Stimulated activated CD8-positive, alpha-beta memory T cell treated with anti-CD3 and anti-CD28 coated beads, Interleukin-4, amount 100 ng/mL, for 24 hours (primary cell): ENCODE data around the gene TBC1D23.
"Not testable (repeated sequence)": the region's sequence is repeated elsewhere in the genome, so short reads cannot be mapped to it uniquely, and the experiment has no call there.

Experiments used
- DNase-seq: peaks from one replicate; pipeline ENCODE4 v3.0.0-alpha.2; 2020; ENCODE audit warnings: low read depth

The TBC1D23 gene

DNA sequence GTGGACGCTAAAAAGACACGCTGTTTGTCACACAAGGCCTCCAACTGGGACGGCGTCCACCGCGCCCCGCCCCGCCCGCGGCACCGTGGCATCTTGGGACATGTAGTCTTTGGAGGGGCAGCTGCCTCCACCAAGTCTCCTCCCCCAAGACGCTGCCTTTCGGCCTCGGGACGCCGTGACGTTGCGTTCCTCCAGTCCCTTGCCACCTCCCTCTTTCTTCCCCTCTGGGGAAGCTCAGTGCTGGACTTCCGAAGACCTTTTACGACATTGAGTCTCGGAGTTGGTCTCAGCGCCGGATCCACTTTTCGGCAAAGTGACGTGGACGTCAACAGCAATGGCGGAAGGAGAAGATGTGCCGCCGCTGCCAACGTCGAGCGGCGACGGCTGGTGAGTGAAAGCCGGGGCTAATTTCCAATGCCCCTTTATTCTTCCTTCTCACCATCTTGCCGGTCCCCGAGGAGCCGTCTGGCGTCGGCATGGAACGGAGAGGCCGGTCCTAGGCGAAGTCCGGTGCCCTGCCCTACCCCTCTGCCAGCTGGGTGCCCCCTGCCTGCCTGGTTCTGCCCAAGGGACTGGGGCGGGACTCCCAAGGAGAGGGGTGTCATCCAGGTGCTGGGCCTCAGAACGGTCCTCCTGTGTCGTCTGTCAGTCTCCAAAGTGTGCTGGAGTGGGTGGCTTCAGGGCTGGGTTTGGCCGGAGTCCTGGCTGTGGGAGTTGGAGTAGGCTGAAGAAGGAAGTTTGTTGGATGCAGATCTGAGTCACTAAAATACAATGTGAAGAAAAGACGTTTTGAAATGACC is at the start of gene TBC1D23:
Gene TBC1D23 (plus strand): TSS at position 308 of the 800 bp plus-strand sequence. CDS start 27 bp downstream, at position 335.
- peak; percentile 95 for DNase-seq

GRCh38 chr3:100213891-100214573 is 46.8 kb upstream of the TBC1D23 start:
- DNase-seq, result no peak

DNA sequence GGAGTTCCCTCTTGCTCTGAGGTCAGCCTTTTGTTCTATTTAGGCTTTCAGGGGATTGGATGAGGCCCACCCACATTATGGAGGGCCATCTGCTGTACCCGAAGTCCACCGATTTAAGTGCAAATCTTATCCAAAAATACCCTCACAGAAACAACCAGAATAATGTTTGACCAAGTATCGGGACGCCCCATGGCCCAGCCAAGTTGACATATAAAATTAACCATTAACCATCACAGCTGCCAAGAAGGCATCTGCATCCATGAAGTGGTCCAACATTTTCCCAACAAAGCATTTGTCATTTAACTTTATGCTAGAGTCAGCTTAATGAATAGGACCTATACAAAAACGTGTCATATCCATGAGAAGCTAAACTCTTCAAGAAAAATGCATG is 46.2 kb upstream of the TBC1D23 start:
- no peak for DNase-seq

DNA sequence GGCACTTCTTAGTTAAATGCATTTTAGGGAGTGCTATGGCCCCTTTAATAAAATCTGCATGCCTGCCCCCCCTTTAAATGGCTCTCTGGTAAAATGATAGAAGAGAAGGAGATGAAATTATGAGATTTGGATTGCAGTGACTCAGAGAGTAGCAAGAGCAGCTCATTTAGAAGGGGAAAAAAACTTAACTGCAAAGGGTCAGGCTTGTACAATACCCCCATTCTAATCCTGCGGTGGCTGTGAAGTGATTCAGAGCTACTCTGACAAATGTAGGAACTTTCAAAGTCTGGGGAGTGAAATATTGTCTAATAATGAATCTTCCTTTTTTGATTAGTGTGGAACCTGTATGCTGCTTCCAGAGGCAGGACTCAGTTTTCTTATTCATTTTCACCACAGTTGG is 44.1 kb upstream of the TBC1D23 start:
- no peak for DNase-seq

- no peak for DNase-seq
These were observed 39.6 kb upstream of the TBC1D23 start for GRCh38 chr3:100221159-100221558.

- DNase-seq, result no peak
These were observed 35.6 kb upstream of the TBC1D23 start for GRCh38 chr3:100225193-100225592.

DNA sequence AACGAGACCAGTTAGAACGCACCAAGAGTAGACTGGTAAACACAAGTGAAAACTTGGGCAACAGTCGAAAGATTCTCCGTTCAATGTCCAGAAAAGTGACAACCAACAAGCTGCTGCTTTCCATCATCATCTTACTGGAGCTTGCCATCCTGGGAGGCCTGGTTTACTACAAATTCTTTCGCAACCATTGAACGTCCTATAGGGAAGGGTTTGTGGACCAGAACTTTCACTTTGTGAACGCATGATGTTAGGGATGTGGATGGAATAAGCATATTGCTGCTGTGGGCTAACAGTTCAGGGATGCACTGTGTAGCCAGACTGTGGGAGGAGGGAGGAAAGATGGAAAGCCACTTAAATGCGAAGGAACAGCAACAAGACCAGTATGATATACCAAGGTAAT is 34.9 kb upstream of the TBC1D23 start:
- no peak for DNase-seq

DNA sequence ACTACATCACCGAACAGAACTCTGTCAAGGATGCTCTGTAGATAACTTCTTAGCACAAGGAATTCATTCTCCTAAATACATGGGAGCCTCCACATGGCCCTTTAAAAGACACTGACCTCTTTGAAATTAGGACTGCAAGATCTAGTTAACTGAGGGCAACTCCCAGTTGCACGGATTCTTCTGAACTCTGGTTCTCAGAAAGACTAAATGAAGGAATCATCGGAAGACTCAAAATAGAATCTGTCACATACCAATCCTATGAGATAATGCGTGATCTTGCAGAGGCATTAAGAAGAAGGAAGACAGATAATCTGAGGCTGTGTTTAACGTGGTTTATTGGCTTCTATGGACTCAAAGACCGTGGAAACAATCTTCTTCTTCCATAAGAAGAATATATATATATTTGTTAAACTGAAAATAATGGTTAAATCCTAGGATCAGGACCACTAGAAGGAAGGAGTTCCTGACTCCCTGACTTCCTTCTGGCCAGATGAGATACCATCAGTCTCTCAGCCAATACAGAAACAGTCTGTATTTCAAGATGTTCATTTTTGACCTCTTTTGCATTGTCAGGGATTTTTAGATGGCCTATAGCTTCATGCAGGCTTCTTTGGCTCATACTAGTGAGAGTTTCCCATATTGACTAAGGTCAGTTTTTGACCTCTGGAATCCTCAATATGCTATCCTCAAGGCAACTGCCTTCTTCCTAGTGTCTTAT is 33.9 kb upstream of the TBC1D23 start:
- no peak for DNase-seq

DNA sequence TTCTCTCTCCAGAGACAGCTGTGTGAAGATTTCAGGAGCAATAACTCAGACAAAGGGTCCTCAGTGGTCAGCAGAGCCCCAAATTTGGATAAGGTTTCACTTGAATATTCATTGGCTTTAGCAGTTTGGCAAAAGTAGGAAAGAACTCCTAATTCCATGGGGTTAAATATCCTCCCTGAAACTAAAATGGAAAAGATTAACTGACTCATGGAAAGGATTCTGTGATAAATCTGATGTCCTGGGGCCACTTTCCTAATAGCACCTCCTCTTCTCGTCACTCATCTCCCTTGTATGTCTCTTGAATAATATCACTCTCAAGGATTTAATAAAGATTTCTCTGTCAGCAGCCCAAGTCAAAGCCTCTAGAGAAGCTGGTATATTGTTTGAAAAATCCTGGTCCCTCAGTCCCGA is 33.3 kb upstream of the TBC1D23 start:
- no peak for DNase-seq

DNA sequence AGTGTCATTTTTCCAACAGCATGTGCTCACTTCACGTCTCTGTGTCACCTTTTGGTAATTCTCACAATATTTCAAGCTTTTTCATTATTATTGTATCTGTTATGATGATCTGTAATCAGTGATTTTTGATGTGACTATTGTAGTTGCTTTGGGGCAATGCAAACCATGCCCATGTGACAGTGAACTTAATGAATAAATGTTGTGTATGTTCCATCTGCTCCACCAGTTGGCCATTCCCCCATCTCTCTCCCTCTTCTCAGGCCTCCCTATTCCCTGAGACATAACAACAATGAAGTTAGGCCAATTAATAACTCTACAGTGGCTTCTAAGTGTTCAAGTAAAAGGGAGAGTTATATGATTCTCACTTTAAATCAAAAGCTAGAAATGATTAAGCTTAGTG is 32.5 kb upstream of the TBC1D23 start:
- no peak for DNase-seq

DNA sequence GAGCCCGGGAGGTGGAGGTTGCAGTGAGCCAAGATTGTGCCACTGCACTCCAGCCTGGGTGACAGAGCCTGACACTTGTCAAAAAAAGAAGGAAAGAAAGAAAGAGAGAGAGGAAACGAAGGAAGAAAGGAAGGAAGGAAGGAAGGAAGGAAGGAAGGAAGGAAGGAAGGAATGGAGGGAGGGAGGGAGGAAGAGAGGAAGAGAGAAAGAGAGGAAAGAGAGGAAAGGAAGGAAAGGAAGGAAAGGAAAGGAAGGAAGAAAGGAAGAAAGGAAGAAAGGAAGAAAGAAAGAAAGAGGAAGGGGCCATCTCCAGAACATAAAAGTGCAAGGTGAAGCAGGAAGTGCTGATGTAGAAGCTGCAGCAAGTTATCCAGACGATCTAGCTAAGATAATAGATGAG is 31.6 kb upstream of the TBC1D23 start:
- not testable (repeated sequence) for DNase-seq

GRCh38 chr3:100230710-100231109 is 30.1 kb upstream of the TBC1D23 start:
- DNase-seq, result no peak

DNA sequence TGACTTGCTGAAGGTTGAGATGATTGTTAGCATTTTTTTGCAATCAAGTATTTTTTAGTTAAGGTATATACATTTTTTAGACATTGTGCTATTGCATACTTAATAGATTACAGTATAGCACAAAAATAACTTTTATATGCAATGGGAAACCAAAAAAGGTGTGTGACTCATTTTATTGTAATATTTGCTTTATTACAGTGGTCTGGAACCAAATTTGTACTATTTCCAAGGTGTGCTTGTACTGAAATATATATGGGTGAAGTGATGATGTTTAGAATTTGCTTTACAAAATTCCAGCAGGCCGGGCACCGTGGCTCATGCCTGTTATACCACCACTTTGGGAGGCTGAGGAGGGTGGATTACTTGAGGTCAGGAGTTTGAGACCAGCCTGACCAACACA is 29.1 kb upstream of the TBC1D23 start:
- DNase-seq, result no peak

GRCh38 chr3:100234364-100234763 is 26.4 kb upstream of the TBC1D23 start:
- DNase-seq, result no peak

DNA sequence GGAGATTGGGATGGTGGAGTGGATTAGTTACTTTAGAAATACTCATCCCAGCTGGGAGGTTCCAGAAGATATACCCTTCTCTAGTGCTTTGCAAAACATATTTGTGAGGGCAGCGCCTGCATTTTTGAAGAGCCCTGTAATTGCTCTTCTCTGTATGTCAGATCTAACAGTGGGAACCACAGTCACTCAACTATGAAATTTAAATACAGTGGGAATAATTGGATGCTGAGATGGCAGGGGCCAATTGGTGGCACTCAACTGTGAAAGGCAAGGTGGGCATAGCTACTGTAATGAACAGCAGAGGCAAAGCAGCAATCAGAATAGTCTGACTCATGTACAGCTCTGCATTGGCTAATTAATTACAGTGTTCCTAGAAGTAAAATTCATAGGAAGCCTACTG is 22.2 kb upstream of the TBC1D23 start:
- no peak for DNase-seq

DNA sequence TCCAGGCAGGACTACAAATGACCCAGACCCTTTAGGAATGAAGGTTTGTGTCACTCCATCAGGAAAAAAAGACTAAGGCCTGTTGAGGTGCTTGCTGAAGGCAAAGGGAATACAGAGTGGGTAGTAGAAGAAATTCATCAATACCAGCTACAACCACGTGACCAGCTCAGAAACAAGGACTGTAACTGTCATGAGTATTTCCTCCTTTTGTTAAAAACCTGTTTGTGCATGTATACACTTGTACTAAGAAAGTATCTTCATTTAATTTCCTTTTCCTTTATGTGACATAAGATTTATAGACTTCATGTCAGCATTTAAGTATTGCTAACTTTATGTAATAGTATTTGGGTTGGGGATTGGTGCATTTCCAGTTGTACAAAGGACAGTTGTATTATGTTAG is 18.3 kb upstream of the TBC1D23 start:
- DNase-seq, result not testable (repeated sequence)

DNA sequence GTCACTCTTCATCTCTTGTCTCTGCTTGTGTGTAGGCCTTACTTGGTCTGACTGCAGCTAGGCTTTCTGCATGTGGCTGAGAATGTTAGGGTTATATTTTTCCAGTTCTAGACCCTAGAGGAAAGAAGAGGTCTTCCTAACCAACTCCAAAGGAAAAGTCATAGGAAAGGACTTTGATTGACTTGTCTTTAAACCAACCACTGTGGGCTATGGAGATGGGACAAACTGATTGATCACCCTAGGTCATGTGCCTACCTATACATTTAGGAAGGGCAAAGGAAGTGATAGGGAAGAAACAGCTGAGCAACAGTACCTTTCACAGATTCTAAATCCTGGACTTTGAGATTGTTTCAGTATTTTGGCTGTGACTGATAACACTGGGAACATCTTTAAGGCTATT is 16.5 kb upstream of the TBC1D23 start:
- DNase-seq, result no peak

DNA sequence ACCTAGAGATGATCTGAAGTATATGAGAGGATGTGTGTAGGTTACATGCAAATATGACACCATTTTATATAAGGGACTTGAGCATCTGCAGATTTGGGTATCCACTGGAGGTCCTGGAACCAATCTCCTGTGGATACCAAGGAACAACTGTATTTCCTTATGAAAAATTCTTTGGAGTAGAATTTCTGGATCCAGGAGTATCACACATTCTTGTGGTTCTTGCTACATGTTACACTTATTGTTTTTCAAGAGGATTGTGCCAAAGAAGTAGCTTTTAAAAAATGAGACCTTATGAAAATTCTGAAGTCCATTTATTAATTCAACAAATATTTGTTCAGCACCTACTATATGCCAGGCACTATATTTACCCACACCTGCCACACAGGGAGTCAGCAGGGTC is 15.7 kb upstream of the TBC1D23 start:
- no peak for DNase-seq

- no peak for DNase-seq
These were observed 14.9 kb upstream of the TBC1D23 start for GRCh38 chr3:100245927-100246326.

DNA sequence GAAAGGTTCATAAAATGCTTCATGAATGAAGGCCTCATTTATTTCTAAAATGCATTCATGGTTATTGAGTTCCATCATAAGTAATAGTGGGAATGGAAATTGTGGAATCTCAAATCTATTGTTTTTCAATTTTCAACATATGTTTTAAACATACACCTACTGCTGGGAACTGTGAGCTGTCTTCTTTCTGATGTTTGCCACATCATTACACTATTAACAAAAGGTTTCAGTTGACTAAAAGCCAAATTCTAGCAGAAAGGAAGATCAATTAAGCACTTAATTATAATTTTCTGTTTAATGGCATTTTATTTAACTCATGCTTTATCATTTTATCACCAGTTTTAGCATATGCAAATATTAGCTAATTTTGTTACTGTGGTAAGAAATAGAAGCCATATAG is 13.8 kb upstream of the TBC1D23 start:
- no peak for DNase-seq

DNA sequence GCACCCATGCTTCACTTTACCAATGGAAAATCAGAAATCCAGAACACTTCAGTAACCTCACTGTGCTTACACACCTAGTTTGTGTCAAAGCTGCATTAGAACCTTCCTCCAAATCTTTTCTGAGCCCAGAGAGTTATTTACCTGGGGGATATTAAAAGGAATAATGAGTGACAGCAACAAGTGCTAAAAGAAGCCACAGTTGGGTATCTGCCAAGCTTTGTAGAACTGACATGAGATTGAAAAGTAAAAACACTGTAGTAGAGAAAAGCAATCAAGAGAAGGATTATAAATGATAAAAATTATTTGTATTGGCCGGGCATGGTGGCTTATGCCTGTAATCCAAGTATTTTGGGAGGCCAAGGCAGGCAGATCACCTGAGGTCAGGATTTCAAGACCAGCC is 8.8 kb upstream of the TBC1D23 start:
- no peak for DNase-seq

- no peak for DNase-seq
These were observed 6.5 kb upstream of the TBC1D23 start for GRCh38 chr3:100254168-100254777.

DNA sequence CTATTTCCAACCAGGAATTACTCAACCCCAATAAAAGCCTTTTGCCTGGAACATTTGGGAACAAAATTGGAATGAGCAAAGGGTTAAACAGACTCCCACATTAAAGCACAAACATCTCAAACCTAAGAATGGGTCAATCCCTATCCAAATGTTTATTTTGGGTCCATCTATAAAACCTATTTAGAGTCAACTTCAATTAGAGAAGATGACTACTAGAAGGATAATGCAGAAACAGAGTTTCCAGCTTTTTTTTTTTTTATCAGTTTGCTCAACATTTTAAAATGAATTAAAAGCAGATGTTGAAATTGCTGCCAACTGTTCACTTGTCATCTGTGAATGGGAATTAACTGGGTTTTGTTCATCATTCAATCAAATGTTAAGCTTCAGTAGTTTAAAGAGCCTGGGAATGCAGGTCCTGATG is 4.1 kb upstream of the TBC1D23 start:
- no peak for DNase-seq
